GM19239 (cell line): Measurements from ENCODE around the gene NKD2.
"Not testable (repeated sequence)": the region's sequence is repeated elsewhere in the genome, so short reads cannot be mapped to it uniquely, and the experiment has no call there.

ENCODE experiments used
- DNase-seq: peaks from one replicate; pipeline ENCODE4 v3.0.0; 2011; ENCODE audit warnings: low spot score; ENCODE audit not compliant: insufficient read length
- FAIRE-seq: peaks from 2 replicates; lab custom pipeline; 2011; peaks lifted over from hg19 to GRCh38; lab: Jason Lieb, UNC

The NKD2 gene

DNA sequence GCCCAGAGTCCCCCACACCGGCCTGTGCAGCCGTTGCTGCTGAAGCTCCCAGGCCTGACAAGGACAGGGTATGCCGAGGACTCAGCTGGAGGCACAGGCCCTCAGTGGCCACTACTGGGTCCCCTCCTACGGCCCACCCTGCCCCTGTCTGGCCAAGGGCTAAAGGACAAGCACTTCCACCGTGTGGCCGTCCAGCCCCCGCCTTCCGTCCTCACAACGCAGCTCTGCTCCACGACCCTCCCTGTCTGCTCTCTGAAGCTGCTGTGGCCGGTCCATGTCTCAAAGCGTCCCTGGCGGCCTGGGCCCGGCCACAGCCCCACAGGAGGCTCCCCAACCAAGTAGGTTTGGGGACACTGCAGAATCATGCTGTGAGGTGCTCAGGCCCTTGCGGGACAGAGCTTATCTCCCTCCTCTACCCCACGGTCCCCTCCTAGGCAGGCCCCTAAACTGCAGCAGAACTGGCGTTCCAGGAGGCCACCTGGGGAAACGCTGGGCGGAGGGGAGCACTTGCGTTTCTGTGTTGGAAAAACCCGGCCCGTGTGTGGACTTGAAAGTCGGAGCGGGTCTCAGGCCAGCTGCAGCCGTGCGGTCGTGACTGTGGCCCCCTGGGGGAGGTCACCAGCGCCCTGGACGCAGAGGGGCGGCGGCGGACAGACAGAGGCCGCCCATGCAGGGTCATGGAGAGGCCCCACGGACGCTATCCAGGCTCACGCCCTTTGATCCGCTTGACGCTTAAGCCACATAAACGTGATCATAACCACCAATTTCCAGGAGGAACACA lies 45.6 kb downstream of the NKD2 start:
- DNase-seq, result no peak
- FAIRE-seq, result no peak

DNA sequence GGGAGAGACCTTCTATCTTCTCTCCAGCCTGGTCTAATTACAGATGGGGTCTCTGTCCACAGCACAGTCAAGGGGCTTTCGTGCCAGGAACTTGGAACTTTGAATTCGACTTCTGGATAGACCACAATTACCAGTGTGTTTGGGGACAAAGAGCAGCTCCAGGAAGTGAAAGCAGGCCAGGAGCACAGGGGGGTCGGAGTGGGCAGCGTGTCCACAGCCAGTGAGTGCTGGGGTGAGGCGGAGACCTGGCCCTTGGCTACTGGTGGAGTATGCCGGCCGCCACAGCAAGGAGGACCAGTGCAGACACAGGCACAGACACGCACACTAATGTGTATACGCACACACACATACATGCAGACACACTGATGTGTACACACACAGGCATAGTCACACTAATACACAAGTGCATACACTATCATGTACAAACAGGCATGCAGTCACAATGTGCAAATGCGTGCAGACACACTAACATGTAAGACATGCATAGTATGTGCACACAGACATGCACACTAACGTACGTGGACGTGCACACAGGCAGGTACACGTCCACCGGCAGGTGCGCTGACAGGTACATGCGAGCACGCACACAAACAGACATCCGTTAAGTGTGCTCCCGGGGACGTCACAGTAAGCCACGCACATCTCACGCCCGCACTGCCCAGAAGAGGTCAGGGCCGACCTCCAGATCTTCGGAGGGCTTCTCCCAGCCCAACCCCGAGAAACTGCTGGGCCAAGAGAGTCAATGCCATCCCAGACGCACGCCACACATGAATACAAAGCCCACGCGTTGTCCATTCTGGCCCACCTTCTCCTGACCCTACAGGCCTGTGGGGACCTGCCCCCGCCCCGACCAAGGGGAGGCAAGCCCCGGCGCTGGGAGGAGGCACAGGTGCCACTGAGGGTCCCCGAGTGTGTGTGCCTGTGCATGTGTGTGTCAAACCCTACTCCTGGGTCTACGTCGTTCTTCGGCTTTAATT lies 46.5 kb downstream of the NKD2 start:
- no peak for DNase-seq
- FAIRE-seq, result no peak

DNA sequence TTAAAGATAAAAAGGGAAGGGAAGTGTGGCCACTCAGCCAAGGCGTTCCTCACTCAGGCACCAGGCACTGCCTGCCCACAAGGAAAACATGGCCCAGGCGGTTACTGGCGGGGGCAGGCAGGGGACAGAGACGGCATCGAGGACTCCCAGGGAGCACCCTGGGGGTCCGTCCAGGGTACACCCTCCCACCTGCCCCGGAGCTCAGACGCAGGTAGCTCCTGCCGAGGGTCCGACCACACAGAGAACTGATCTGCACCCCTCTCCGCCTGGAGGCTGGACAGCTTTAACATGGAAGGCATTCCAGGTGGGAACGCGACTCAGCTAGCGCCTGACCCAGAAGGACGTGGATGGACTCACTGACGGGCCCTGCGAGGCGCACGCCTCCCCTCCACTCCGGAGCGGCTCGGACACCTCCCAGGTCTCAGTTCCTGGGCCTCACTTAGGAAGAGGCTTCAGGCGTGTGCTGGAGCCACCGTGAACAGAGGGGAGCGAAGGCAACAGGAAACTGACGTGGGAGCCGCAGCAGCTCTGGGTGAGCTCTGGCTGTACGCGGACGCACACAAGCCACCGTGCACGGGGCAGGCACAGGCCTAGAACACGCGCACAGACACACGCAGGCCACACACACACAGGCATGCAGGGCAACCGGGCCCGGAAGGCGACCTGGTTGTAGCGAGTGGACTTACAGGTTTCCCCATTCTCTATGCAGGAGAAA lies 47.5 kb downstream of the NKD2 start:
- DNase-seq (no peak), FAIRE-seq (no peak)

DNA sequence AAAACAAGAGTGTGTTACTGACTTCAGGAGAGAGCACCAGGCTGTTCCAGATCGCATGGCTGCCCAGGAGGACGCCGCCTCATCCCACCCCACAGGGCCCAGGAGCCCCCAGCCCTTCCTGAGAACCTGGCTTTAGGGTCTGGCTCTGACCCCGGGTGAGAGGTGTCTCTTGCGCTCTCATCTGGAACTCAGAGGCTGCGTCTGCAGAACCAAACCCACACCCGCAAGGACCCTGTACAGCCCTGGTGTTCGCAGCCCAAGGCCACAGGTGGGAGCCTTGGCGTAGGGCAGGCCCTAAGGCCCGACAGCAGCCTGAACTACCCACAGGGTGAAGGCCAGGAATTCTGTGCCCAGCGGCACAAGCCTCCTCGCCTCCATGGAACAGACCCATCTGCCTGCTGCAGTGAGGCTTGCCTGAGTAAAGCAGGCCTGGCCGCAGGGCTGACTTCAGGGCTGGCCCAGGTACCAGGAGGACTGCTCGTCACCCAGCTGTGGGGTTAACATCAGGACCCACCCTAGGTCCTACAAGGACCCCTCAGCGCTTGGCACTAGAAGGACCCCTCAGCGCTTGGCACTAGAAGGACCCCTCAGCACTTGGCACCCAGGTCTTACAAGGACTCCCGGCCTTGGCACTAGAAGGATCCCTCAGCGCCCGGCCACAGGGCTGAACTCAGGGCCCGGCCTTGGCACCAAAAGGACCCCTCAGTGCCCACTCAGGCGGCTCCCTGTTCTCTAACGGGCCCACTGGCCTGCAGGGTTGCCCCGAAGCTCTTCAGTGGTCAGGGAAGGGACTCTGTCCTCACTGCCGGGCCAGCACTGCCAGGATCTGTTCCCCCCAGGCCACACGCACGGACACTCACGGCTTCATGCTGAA lies 48.2 kb downstream of the NKD2 start:
- no peak for FAIRE-seq

DNA sequence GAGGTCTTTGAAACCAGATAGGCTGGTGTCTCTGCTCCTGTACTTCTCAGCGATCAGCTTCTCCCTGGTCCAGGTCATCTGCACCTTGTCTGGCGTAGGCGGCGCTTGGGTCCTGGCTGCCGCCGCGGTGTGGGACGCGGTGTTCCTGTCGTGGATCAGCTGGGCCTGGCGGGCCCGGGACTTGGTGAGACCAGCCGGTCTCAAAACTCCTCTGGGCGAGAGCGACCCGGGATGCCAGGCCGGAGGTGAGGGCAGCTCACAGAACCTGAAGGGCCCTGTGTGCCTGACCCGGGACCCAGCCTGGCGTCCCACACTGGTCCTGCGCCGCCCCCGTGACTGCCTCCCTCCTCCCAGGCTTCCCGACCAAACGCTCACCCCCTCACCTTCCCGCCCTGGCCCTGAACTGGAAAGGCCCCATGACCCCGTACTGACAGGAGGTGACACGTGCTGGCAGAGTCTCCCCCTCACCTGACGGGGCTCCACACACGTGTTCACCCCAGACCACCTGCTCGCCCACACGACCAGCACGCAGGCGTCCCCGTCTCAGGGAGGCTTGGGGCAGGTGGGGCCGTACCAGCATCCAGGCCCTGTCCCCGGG lies 49.0 kb downstream of the NKD2 start:
- DNase-seq (no peak), FAIRE-seq (no peak)

More for the DNA sequence above, 48.2 kb downstream of the NKD2 start:
- no peak for DNase-seq

DNA sequence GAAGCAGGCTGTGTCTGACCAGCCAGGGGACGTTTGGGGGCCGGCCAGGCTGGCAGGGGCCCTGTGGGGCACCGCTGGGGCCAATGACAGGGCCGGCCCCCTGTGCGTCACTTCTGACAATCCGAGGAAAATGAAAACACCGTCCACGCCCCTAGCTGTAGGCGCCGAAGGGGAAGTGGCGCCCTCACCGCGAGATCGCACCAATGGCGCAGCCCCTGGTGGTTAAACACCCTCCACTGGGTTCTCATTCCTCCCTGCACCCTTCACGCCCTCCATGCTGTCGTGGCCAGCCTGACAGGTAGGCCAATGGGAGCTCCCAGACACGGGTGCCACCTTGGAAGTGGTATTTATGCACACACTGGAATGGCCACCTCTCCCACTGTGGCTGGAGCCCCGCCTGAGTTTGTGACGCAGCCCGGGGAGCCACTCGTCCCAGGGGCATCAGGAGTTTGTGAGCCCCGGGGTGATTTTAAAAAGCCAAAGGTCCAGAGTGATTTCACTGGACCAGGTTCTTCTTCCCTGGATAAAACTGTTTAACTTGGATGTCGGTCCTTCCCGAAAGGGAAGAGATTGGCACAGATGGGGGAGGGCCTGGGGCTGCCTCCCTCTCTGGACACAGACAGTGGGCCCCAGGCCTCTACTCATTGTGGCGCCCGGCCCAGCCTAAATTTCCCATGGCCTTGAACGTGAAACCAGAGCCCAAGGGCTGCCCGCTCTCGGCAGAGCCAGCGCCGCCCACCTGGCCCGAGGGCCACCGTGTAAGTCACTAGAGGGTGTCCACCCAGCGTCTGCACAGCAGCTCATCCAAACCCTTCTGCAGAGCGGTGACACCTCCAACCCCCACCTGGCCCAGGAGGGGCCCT lies 49.7 kb downstream of the NKD2 start:
- DNase-seq (no peak), FAIRE-seq (no peak)

DNA sequence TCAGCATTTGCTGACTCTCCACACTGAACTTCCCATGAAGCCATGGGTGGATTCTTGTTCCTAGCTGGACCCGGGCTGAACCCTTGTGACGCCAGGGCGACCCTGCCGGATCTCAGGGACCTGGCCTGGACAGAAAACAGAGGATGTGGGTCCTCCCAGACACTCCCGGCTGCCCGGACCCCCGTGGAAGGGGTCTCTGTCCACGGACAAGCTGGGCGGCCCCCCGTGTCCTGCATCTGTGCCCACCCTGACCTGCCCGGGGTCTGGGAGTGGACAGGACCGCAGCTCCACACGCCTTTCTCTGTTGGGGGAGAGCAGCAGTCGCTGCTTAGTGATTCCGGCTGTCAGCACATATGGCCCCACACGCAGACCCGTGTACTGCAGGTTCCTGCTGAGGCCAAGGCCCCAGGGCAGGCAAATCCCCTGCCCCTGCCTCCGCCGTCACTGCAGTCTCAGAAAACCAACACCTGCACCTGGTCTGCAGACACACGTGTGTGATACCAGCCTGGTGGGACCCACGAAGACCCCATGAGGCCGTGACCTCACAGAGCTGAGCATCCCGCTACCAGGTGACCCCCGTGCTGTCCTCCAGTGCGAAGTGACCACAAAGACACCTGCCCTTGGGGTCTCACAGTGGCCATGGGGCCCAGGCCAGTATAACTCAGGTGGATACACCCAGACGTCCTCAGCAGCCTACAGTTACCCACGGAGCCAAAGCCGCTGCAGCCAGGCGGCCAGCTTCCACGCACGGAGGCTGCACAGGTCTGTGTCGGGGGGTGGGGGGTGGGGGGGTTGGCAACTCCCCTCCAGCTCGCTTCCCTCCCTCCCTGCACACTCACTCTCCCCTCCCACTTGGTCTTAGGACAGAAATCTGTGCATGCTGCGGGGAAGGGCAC lies 50.6 kb downstream of the NKD2 start:
- FAIRE-seq (no peak), DNase-seq (no peak)

GRCh38 chr5:1059884-1060263 lies 51.3 kb downstream of the NKD2 start:
- no peak for DNase-seq
- FAIRE-seq, result no peak

DNA sequence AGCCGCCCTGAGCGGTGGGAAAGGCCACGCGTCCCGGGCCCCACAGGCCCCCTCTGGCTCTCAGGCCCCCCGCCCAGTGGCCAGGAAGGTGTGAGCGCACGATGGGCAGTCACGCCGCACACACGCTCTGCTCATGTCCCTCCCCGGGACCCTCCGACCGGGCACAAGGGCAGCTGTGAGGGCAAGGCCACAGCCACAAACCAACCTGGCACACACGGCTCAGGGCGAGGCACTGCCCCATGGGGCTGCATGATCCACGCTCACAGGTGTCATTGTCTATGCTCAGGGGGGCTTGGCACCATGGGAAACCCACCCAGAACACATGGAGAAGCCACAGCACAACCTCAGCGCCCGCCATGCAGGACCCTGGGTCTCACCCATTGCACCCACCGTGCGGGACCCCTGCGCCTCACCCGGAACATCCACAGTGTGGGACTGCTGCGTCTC lies 52.0 kb downstream of the NKD2 start:
- DNase-seq, result no peak
- no peak for FAIRE-seq

DNA sequence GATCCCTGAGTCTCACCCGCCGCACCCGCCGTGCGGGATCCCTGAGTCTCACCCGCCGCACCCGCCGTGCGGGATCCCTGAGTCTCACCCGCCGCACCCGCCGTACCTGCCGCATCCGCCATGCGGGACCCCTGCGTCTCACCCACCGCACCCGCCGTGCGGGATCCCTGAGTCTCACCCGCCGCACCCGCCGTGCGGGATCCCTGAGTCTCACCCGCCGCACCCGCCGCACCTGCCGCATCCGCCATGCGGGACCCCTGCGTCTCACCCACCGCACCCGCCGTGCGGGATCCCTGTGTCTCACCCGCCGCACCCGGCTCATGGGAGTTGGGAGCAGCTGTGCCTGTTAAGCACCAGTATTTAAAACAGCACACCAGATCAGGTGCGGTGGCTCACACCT lies 52.7 kb downstream of the NKD2 start:
- not testable (repeated sequence) for FAIRE-seq, DNase-seq

GRCh38 chr5:1061916-1062315 lies 53.3 kb downstream of the NKD2 start:
- no peak for FAIRE-seq
- no peak for DNase-seq

- DNase-seq (no peak), FAIRE-seq (no peak)
Measured at GRCh38 chr5:1062761-1063568, 54.4 kb downstream of the NKD2 start.

DNA sequence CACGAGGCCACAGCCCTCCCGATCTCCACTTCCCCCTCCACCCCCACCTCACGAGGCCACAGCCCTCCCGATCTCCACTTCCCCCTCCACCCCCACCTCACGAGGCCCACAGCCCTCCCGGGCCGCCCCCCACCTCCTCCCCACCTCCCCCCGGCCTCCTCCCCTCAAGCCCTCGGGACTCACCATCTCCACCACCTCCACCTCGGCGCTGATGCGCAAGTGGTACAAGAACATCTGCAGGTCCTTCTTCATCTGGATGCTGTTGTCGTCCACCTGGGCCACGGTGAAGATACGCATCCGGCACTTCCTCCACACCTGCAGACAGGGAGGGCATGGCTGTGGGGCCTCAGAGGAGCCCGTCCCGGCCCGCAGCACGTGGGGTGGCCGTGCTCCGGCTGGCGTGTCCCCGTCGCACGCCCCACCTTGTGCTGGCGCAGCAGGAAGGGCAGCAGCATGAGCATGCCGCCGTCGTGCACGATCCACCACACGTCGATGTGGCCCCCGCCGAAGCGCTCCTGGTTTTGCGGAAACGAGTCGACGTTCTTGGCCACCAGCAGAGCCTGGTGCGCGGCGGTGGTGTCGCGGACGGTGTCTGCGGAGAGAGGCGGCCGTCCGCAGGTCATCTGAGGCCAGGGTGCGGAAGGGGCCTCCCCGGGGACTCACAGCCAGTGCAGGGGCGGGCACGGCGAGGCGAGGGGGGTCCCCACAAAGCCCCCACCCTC lies 55.2 kb downstream of the NKD2 start:
- no peak for DNase-seq
- FAIRE-seq, result no peak

- DNase-seq (no peak), FAIRE-seq (no peak)
Measured at GRCh38 chr5:1064383-1065142, 56.0 kb downstream of the NKD2 start.

- DNase-seq (no peak), FAIRE-seq (no peak)
Measured at GRCh38 chr5:1065143-1065750, 56.6 kb downstream of the NKD2 start.
